Neuronal stem cell (in vitro differentiated cells): ENCODE measurements around the gene PTPRJ.

Experiments used
- DNase-seq: peaks from one replicate; pipeline ENCODE4 v3.0.0-alpha.2; 2013; ENCODE audit warnings: low spot score
- H2AFZ ChIP-seq: one replicate; pipeline ENCODE4 v1.6.1; 2013; ENCODE audit warnings: mild to moderate bottlenecking, low read length, inconsistent platforms
- H2AK5ac ChIP-seq: 2 replicates; pipeline ENCODE4 v1.6.1; 2013; ENCODE audit warnings: low read depth, mild to moderate bottlenecking, inconsistent platforms, low read length, moderate library complexity, mixed read lengths
- H2BK120ac ChIP-seq: 2 replicates; pipeline ENCODE4 v1.6.1; 2013; ENCODE audit warnings: low read depth, mild to moderate bottlenecking, inconsistent platforms, low read length, moderate library complexity, mixed read lengths
- H2BK12ac ChIP-seq: one replicate; pipeline ENCODE4 v1.6.1; 2013; ENCODE audit warnings: low read length, inconsistent platforms
- H2BK15ac ChIP-seq: 2 replicates; pipeline ENCODE4 v1.6.1; 2013; ENCODE audit warnings: mild to moderate bottlenecking, low read length, inconsistent platforms, mixed read lengths
- H2BK5ac ChIP-seq: one replicate; pipeline ENCODE4 v1.6.1; 2013; ENCODE audit warnings: inconsistent platforms, mild to moderate bottlenecking, low read length, moderate library complexity
- H3K14ac ChIP-seq: one replicate; pipeline ENCODE4 v1.6.1; 2013; ENCODE audit warnings: low read length, inconsistent platforms
- H3K18ac ChIP-seq: 2 replicates; pipeline ENCODE4 v1.6.1; 2013; ENCODE audit warnings: low read length, inconsistent platforms
- H3K23ac ChIP-seq: 2 replicates; pipeline ENCODE4 v1.6.1; 2013; ENCODE audit warnings: low read depth, mild to moderate bottlenecking, mixed read lengths, low read length, inconsistent platforms; ENCODE audit not compliant: poor library complexity
- H3K27ac ChIP-seq: replicated peaks from 3 replicates; pipeline ENCODE4 v1.5.1; 2013; ENCODE audit warnings: low read length, inconsistent platforms
- H3K27me3 ChIP-seq, 3 experiments: 2 replicates each; pipeline ENCODE4 v1.6.1; 2013; ENCODE audit warnings: low read length in 3 of 3, mild to moderate bottlenecking in 2 of 3, inconsistent platforms in 1 of 3, low read depth in 1 of 3, mixed read lengths in 1 of 3, moderate library complexity in 1 of 3; ENCODE audit not compliant: control insufficient read depth in 3 of 3, insufficient read depth in 3 of 3
- H3K36me3 ChIP-seq, 2 donors: replicated peaks in 1 of 2; 2 replicates each; pipeline ENCODE4 v1.6.1; 2013; ENCODE audit warnings: low read length in 2 of 2; ENCODE audit not compliant: control insufficient read depth in 2 of 2, insufficient read depth in 2 of 2
- H3K4ac ChIP-seq: 2 replicates; pipeline ENCODE4 v1.6.1; 2013; ENCODE audit warnings: inconsistent platforms, mild to moderate bottlenecking, low read length, moderate library complexity
- H3K4me1 ChIP-seq, 2 donors: 1 replicate in 1 of 2; 2 replicates in 1 of 2; pipeline ENCODE4 v1.6.1; 2013; ENCODE audit warnings: low read length in 2 of 2, low read depth in 1 of 2; ENCODE audit not compliant: control insufficient read depth in 2 of 2, insufficient read depth in 1 of 2
- H3K4me2 ChIP-seq: one replicate; pipeline ENCODE4 v1.6.1; 2013; ENCODE audit warnings: mild to moderate bottlenecking, low read length, inconsistent platforms; ENCODE audit not compliant: insufficient read depth, poor library complexity, severe bottlenecking
- H3K4me3 ChIP-seq, 2 donors: 2 replicates each; pipeline ENCODE4 v1.5.1; 2013; ENCODE audit warnings: low read length in 2 of 2, mild to moderate bottlenecking in 2 of 2, inconsistent platforms in 1 of 2, moderate library complexity in 1 of 2
- H3K79me1 ChIP-seq: one replicate; pipeline ENCODE4 v1.6.1; 2013; ENCODE audit warnings: low read depth, mild to moderate bottlenecking, inconsistent platforms, low read length, moderate library complexity
- H3K9ac ChIP-seq: one replicate; pipeline ENCODE4 v1.6.1; 2013; ENCODE audit warnings: mild to moderate bottlenecking, low read depth, low read length, inconsistent platforms; ENCODE audit not compliant: poor library complexity
- H3K9me3 ChIP-seq, 2 donors: replicated peaks in 1 of 2; 2 replicates each; pipeline versions ENCODE3 to v1.6.1; 2013; ENCODE audit warnings: low read length in 2 of 2, mild to moderate bottlenecking in 2 of 2, inconsistent platforms in 1 of 2, low read depth in 1 of 2, mixed read lengths in 1 of 2, moderate library complexity in 1 of 2; ENCODE audit not compliant: control insufficient read depth in 2 of 2, insufficient read depth in 1 of 2
- H4K8ac ChIP-seq: one replicate; pipeline ENCODE4 v1.6.1; 2013; ENCODE audit warnings: low read depth, mild to moderate bottlenecking, inconsistent platforms, low read length, moderate library complexity
- H4K91ac ChIP-seq: one replicate; pipeline ENCODE4 v1.6.1; 2013; ENCODE audit warnings: low read length, low read depth, mild to moderate bottlenecking, inconsistent platforms; ENCODE audit not compliant: poor library complexity
- WGBS, 2 donors: extraction: QIAGEN DNeasy Blood & Tissue Kit; methylation state at CpG; one replicate each; pipeline ENCODE4 v1.1.7; 2013; ENCODE audit warnings: missing lambda C conversion rate in 2 of 2, mixed read lengths in 1 of 2; ENCODE audit not compliant: insufficient read length in 2 of 2, insufficient replicate concordance in 1 of 2; ENCODE audit errors: extremely low coverage in 2 of 2; 5-methylcytosine and 5-hydroxymethylcytosine counted together

Gene PTPRJ

DNA sequence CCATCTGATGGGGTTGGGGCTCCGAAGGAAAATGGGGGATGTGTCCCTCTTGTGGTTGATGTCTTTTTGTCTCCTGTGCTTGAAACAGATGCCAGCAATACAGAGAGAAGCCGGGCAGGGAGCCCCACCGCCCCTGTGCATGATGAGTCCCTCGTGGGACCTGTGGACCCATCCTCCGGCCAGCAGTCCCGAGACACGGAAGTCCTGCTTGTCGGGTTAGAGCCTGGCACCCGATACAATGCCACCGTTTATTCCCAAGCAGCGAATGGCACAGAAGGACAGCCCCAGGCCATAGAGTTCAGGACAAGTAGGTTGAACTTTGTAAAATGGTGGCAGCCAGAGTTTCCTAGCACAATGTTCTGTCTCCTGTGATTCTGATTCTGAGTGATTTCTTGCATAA, 144.5 kb downstream of the PTPRJ start:
- H2BK12ac ChIP-seq, result no peak overlapping the region
- no peak for DNase-seq

DNA sequence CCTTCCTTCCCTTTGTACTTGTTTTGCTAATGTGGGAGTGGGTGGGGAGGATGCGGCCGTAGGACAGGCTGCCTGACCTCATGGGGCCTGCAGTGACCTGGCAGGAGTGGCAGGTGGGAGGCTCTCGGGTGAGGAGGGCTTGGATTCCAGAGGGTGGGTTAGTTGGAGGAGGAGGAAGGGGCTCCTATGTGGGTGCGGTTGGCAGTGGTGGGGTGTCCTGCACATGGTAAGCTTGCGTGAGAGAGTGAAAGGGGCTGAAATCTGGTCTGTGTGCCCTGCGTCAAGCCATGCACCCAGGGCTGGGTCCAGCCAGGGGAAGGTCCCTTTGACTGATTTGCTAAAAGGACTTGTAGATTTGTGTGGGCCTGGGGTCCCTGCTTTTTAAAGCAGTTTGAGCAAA, 145.5 kb downstream of the PTPRJ start:
- Histone ChIP-seq H3K4ac (no peak overlapping the region), H2BK5ac (no peak overlapping the region), H3K23ac (no peak overlapping the region), H3K9me3 (no peaks in the 10 kb centered on the region), H3K79me1 (no peaks in the 10 kb centered on the region), H2BK15ac (no peak overlapping the region), H3K18ac (no peak overlapping the region), H3K27ac (no peak overlapping the region), H3K36me3 (peaks cover 21 to 71% of the 10 kb centered on the region in 2 donors), H2AFZ (no peak overlapping the region), H3K9ac (no peak overlapping the region), H2BK12ac (no peak overlapping the region), H3K14ac (no peak overlapping the region), H2AK5ac (no peak overlapping the region), H2BK120ac (no peak overlapping the region), H3K27me3 (no peaks in the 10 kb centered on the region), H3K4me2 (no peak overlapping the region), H4K8ac (no peak overlapping the region), H3K4me3 (no peak overlapping the region), H3K4me1 (no peaks in the 10 kb centered on the region), H4K91ac (no peak overlapping the region)
- no CpG with 5 or more reads among the region's 6 CpGs for WGBS, 2 donors
- DNase-seq, result no peak

More for the DNA sequence above, 144.5 kb downstream of the PTPRJ start:
- Histone ChIP-seq H3K36me3 (peaks cover 18 to 61% of the 10 kb centered on the region in 2 donors), H2BK15ac (no peak overlapping the region), H3K14ac (no peak overlapping the region), H3K27ac (no peak overlapping the region), H4K8ac (no peak overlapping the region), H3K4me2 (no peak overlapping the region), H3K79me1 (no peaks in the 10 kb centered on the region), H3K9me3 (no peaks in the 10 kb centered on the region), H2BK120ac (no peak overlapping the region), H3K27me3 (no peaks in the 10 kb centered on the region), H3K4ac (no peak overlapping the region), H3K23ac (no peak overlapping the region), H3K18ac (no peak overlapping the region), H3K9ac (no peak overlapping the region), H2AK5ac (no peak overlapping the region), H3K4me3 (no peak overlapping the region), H2AFZ (no peak overlapping the region), H4K91ac (no peak overlapping the region), H3K4me1 (no peaks in the 10 kb centered on the region), H2BK5ac (no peak overlapping the region)
- WGBS, 2 donors, result no CpG with 5 or more reads among the region's 11 CpGs

DNA sequence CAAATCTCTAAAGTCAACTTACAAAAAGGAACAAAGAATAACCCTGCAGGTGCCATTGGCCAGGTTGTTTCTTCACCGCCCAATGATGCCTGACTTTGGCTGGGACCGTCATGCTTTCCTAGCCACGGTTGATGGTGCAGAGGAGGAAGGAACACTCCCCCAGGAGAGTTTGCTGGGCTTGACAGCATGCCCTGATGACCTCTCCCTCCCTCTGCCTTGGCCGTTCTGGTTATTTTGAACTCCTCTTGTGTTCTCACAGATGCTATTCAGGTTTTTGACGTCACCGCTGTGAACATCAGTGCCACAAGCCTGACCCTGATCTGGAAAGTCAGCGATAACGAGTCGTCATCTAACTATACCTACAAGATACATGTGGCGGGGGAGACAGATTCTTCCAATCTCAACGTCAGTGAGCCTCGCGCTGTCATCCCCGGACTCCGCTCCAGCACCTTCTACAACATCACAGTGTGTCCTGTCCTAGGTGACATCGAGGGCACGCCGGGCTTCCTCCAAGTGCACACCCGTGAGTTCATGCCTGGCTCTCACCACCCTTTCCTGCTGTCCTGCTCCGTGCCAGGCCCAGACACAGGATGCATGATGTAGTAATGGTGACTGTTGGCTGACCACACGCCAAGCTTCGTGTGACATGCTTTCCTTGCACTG, 147.3 kb downstream of the PTPRJ start:
- Histone ChIP-seq H3K9ac (no peak overlapping the region), H3K23ac (no peak overlapping the region), H2AFZ (no peak overlapping the region), H3K18ac (no peak overlapping the region), H3K4me3 (peak overlapping the region in 1 of 2 donors; percentile 3), H3K27ac (no peak overlapping the region), H3K14ac (no peak overlapping the region), H3K9me3 (no peaks in the 10 kb centered on the region), H4K91ac (no peak overlapping the region), H3K4ac (no peak overlapping the region), H4K8ac (no peak overlapping the region), H3K4me2 (no peak overlapping the region), H2BK120ac (no peak overlapping the region), H2BK5ac (no peak overlapping the region), H3K4me1 (no peaks in the 10 kb centered on the region), H2AK5ac (no peak overlapping the region), H2BK12ac (no peak overlapping the region), H3K79me1 (no peaks in the 10 kb centered on the region), H2BK15ac (no peak overlapping the region), H3K27me3 (no peaks in the 10 kb centered on the region), H3K36me3 (peaks cover 22 to 74% of the 10 kb centered on the region in 2 donors)
- WGBS, 2 donors, result no CpG with 5 or more reads among the region's 22 CpGs
- no peak for DNase-seq

DNA sequence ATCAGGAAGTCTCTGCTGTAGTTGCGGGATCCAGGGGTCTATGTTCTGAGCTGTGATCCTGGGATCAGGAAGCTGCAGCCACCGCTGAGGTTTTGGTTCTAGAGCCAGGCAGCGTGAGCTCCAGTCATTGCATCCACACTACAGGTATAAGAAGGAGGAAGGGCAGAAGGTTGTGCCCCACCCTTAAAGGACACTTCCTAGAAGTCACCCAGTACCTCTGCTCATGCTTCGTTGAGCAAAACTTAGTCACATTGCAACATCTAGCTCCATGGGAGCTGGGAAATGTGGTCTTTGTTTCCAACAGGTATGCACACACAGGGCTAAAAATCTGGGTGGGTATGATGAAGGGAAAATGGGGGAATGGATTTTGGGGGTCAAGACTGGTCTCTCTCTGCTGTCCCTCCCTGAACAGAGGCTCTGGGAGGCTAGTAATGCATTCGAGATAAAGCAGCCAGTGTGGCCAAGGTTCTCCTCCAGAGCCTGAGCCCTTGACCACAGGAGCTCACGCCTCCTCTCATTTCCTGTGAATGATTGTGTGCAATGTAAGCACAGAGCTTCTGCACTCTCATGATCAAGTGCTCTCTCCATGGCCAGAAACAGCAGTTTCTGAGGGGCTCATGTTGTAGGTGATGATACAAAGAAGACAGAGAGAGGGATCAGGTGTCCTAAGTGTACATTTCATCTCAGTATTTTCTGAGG, 149.5 kb downstream of the PTPRJ start:
- H2AFZ ChIP-seq, result no peak overlapping the region
- H3K4me2 ChIP-seq, result no peak overlapping the region
- no peak overlapping the region for H3K4me3 ChIP-seq
- no peak overlapping the region for H4K91ac ChIP-seq
- no peak overlapping the region for H2BK15ac ChIP-seq
- no peak overlapping the region for H3K27ac ChIP-seq
- no peak overlapping the region for H3K14ac ChIP-seq
- no peak overlapping the region for H2BK12ac ChIP-seq
- no peaks in the 10 kb centered on the region for H3K79me1 ChIP-seq
- H3K27me3 ChIP-seq, result no peaks in the 10 kb centered on the region
- no peak overlapping the region for H2BK120ac ChIP-seq
- H3K18ac ChIP-seq, result no peak overlapping the region
- no peak overlapping the region for H4K8ac ChIP-seq
- H2AK5ac ChIP-seq, result no peak overlapping the region
- no peak overlapping the region for H3K9ac ChIP-seq
- H3K4ac ChIP-seq, result no peak overlapping the region
- no peak for DNase-seq
- H2BK5ac ChIP-seq, result no peak overlapping the region
- WGBS, 2 donors, result no CpG with 5 or more reads among the region's 6 CpGs
- peaks cover 24 to 60% of the 10 kb centered on the region in 2 donors for H3K36me3 ChIP-seq
- H3K23ac ChIP-seq, result no peak overlapping the region
- H3K4me1 ChIP-seq, result peaks cover 0 to 3% of the 10 kb centered on the region in 2 donors
- H3K9me3 ChIP-seq, result peaks cover 0 to 2% of the 10 kb centered on the region in 2 donors
